Head of caudate nucleus (tissue), 42 donors: ENCODE data around the gene P4HB.
"Not testable (repeated sequence)": the region's sequence is repeated elsewhere in the genome, so short reads cannot be mapped to it uniquely, and the experiment has no call there.

Experiments used
- DNase-seq, 42 donors: peaks; one replicate each; pipeline versions ENCODE4 v3.0.0 to v3.0.0-alpha.2; 2020 to 2021; ENCODE audit warnings: mixed read lengths in 7 of 42
- intact Hi-C: fragments of 100-400 bp; cut with DNase I; formaldehyde crosslinking; loops from one replicate; pipeline ENCODE4 v1.15.0; 2022

P4HB gene

GRCh38 chr17:81858170-81858966 is 2.0 kb downstream of the P4HB start:
- no peak for DNase-seq
- intact Hi-C loops: loop anchor here (2.0 kb wide), 1 partner anchor 22 kb away; no protein-coding TSS in a partner anchor

- DNase-seq: no peak
- intact Hi-C loops: no loop called here
Measured at GRCh38 chr17:81854974-81855774, 5.2 kb downstream of the P4HB start.

GRCh38 chr17:81852237-81852636 is 8.1 kb downstream of the P4HB start:
- intact Hi-C loops: no loop called here
- DNase-seq: no peak

GRCh38 chr17:81851423-81851822 is 8.9 kb downstream of the P4HB start:
- DNase-seq: no peak

GRCh38 chr17:81849457-81849856 is 10.9 kb downstream of the P4HB start:
- no peak for DNase-seq
- intact Hi-C loops: no loop called here

More at GRCh38 chr17:81851423-81851822, 8.9 kb downstream of the P4HB start:
- intact Hi-C loops: no loop called here

GRCh38 chr17:81846743-81847689 is 13.3 kb downstream of the P4HB start:
- intact Hi-C loops: no loop called here
- no peak for DNase-seq

GRCh38 chr17:81845881-81846742 is 14.2 kb downstream of the P4HB start:
- DNase-seq: no peak
- intact Hi-C loops: no loop called here

- DNase-seq: no peak
- intact Hi-C loops: no loop called here
Measured at GRCh38 chr17:81845361-81845760, 15.0 kb downstream of the P4HB start.

- intact Hi-C loops: no loop called here
- no peak for DNase-seq
Measured at GRCh38 chr17:81844887-81845286, 15.4 kb downstream of the P4HB start.

GRCh38 chr17:81844327-81844851 is 15.9 kb downstream of the P4HB start:
- intact Hi-C loops: no loop called here
- no peak for DNase-seq

- no peak for DNase-seq
- intact Hi-C loops: no loop called here
Measured at GRCh38 chr17:81843713-81844326, 16.5 kb downstream of the P4HB start.

- intact Hi-C loops: no loop called here
- no peak for DNase-seq
Measured at GRCh38 chr17:81842725-81843504, 17.4 kb downstream of the P4HB start.

GRCh38 chr17:81842378-81842724 is 18.0 kb downstream of the P4HB start:
- DNase-seq: no peak
- intact Hi-C loops: no loop called here

GRCh38 chr17:81841866-81842265 is 18.5 kb downstream of the P4HB start:
- no peak for DNase-seq
- intact Hi-C loops: no loop called here

GRCh38 chr17:81840826-81841778 is 19.2 kb downstream of the P4HB start:
- intact Hi-C loops: no loop called here
- DNase-seq: no peak

GRCh38 chr17:81840059-81840458 is 20.3 kb downstream of the P4HB start:
- DNase-seq, intact Hi-C loops: not testable (repeated sequence)
